Stimulated activated CD4-positive, alpha-beta T cell treated with anti-CD3 and anti-CD28 coated beads, Interleukin-12 subunit alpha, Interleukin-12 subunit beta, amount 100 ng/mL, for 4 hours (primary cell): ENCODE results near the gene OBP2A.
"Not testable (repeated sequence)": the region's sequence is repeated elsewhere in the genome, so short reads cannot be mapped to it uniquely, and the experiment has no call there.

Experiments used
- DNase-seq: peaks from one replicate; pipeline ENCODE4 v3.0.0-alpha.2; 2020

OBP2A gene

DNA sequence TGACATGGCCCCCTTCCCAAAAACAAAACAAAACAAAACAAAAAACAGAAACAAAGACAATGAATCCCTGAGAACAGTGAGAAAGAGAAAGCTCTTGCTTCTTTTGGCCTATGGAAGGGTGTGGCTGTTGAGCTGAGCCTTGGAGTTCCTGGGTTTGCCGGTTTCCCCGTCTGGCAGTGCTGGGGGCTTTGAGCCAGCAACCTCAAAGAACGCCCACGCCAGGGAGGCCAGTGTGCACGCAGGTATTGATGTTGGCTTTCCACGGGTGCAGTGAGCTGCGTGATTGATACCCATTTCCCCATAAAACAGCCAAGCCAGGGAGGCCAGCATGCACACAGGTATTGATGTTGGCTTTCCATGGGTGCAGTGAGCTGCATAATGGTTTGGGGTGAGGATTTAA, 33.0 kb upstream of the OBP2A start:
- DNase-seq, result no peak

DNA sequence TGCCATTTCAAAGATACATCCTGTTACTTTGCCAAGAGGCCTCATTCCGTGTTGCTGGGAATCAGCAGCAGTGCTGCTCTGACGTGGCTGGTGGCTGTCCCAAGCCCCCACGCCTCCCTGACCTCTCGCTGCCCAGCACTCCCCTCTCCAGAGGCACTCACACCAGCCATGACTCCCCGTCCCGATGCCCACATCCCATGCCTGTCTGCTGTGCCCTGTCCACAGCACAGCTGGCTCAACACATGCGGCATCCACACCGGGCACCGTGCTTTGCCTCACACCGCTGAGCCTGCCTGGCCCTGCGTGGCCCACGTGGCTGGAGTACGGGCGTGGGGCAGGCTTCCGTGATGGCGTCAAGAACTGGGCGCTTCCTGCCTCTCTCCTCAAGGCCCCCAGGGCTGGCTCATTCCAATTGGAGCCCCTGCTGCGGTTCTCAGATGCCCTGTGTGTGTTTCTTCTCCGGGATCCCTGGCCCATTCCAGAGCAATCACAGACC, 32.5 kb upstream of the OBP2A start:
- DNase-seq, result no peak

DNA sequence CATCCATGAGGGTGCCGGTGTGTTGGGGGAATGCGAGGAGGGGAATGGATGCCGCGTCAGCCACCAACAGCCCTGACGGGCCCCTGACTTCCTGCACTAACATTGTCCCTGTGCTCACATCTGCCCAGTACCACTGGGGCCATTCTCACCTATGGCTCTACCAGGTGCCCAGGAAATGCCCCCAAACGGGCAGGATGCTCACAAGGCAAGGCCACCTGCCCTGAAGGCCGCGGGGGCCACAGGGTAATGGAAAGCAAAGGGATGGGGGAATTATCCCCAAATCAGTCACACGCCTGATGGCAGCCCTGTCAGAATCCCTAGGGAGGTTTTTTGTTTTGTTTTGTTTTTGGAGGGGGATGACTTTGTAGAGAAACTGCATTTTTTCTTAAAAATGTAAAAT, 32.0 kb upstream of the OBP2A start:
- not testable (repeated sequence) for DNase-seq

DNA sequence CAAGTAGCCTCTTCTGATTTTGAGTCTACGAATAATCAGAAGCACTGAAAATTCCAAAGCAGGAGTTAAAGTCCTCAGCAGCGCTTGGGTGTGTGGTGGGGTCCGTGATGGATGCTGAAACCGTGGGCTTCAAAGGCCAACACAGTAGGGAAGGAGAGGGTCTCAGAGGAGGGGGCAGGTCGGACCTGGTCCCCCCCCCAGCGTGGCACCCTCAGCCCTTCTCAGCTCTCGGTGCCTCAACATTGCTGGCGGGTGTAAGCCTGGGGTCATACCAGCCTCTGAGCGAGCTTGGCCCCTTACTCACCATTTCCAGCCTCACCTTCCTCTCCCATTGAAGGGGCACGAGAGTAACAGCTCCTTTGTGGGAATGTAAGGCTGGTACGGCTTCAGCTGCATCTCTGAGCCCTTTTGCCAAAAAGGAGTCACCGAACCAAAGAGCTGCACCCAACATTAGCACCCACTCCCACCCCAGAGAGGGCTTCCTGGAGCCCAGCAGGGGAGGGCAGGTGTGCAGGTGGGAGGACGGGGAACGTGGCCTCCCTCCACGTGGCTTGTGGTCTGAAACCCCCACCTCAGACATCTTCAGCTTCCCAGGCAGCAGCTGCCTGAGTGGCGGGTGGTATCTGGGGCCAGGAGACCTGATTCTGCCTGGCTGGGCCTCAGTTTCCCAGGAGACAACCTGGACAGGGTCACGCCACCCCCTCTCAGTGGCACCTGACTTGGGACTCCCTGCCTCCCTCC, 31.4 kb upstream of the OBP2A start:
- DNase-seq, result no peak

DNA sequence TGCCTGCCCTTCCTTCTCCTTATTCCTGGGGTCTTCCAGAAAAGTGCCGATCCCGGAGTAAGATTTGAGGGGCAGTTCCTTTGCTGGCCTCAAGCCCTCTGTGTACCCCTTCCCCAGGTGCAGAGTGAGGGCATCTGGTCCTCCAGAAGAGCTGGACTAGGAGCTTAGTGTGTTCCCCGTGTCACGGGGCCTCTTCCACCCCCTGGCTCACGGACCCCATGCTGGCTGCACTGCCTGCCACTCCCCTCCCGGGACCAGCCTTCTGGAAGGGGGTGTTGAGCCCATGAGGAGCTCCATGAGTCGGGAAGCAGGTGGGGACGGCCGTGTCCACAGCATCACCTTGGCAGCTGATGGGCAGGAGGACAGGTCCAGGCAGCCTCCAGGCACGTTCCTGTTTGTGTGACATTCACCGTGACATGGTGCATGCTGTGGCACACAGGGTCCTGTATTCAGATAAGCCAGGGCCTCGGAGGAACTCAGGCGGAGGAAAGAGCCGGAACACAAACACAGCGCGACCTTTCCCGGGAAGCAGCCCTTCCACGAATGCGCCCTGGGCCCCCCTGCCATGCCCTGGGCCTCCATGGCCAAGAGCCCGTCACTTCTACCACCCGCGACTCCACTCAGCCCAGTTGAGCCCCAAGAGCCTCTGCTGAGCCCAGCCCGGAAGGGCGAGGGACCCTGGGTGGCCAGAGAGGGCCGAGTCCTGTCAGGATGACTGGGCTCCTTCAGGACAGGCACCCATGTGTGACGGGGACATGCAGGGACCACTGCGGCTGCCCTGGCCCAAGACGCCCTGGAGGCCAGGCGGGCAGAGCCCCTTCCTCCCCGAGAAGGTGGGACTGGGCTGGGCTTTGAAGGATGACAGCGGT, 30.6 kb upstream of the OBP2A start:
- no peak for DNase-seq

- DNase-seq, result no peak
Observed at GRCh38 chr9:135516132-135516860, 29.6 kb upstream of the OBP2A start.

- no peak for DNase-seq
Observed at GRCh38 chr9:135517407-135517822, 28.5 kb upstream of the OBP2A start.

- DNase-seq, result no peak
Observed at GRCh38 chr9:135519179-135519971, 26.6 kb upstream of the OBP2A start.

- DNase-seq, result no peak
Observed at GRCh38 chr9:135520916-135521607, 24.9 kb upstream of the OBP2A start, which contains the start of gene LCN1. LCN1 (plus strand) TSS chr9:135521440; CDS start chr9:135521498, 58 bp downstream.

DNA sequence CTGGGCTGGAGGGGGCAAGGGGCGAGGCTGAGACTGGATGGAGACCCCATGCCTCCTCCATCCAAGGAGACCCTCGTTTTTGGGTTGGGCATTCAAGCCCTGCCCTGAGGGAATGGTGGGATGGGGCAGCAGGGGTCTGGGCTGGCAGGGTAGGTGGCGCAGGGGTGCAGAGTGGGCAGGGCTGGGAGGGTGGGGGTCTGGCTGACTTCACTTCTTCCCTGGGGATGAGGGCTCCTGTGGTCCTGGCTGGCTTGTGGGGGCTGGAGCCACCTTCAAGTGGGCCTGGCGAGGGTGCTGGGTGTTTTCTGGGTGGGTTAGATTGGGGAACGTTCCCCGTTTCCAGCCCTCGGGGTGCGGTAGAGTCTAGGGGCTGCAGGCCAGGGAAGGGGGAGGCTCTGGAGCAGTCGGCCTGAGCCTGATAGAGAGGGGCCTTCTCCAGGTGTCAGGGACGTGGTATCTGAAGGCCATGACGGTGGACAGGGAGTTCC, 24.3 kb upstream of the OBP2A start:
- DNase-seq, result no peak

DNA sequence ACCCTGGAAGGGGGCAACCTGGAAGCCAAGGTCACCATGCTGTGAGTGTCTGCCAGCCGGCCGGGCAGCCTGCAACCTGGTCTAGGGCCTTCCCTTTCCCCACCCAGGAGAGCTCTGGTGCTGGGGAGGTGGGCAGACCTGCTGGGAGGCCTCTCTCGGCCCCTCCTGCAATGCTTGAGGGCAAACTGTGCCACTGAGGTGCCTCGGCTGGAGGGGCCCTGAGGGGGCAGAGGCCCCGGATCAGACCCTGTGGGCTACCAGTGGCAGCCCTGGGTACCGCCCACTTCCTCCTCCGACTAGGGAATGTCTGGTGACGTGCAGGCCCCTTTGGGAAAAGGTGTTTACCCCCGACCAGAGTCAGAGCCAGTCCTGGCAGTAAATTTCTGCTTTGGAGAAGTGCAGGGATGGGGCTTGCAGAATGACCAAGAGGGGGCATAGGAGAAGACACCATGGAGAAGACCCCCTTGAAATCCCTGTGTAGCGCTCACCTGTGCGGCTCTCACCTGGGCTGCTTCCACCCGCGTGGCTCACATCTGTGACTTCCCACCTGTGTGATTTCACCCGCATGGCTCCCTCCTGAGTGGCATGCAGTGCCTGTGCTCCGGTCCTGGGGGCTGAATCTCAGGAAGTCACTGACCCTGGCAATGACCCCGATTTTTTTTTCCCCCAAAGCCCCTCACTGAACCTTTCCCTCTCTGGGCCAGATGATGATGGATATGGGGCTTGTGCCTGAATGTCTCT, 23.6 kb upstream of the OBP2A start:
- DNase-seq, result no peak

DNA sequence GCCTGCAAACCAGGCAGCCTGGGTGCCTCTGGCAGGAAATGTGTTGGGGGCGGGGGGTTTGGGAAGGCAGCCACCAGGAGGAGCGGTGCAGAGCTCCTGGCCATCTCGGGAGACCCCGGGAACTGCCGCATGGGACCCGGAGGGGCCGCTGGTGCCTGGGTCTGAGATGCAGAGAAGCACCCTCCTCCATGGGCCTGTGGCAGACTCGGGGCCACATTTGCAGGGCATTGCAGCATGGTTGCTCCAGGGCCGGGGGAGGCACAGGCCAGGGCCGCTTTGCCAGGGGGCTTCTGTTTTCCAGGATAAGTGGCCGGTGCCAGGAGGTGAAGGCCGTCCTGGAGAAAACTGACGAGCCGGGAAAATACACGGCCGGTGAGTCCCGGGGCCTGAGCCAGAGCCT, 23.0 kb upstream of the OBP2A start:
- DNase-seq, result no peak

DNA sequence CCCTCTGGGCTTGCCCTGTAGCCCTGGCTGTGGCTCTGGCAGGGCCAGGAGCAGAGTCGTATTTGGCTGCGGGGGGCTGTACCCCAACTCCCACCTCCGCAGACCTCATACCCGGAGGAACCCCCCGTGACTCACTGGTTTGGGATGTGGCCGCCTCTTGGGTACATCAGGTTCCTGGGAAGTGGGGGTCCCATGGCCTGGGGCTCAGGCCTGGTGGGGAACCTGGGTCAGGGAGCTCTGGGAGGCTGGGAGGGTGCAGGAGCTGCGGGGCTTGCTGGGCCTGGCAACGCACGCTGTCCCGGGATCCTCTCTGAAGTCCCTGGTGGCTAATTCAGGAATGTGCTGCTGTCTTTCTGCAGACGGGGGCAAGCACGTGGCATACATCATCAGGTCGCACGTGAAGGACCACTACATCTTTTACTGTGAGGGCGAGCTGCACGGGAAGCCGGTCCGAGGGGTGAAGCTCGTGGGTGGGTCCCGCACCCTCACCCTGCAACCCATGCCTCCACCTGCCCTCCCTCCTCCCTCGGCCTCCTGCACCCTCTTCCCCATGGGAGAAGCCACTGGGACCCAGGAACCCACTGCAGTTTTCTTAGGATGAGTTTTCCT, 22.3 kb upstream of the OBP2A start:
- DNase-seq, result no peak

- no peak for DNase-seq
Observed at GRCh38 chr9:135524130-135524861, 21.6 kb upstream of the OBP2A start.

- DNase-seq, result no peak
Observed at GRCh38 chr9:135525241-135526088, 20.5 kb upstream of the OBP2A start.

DNA sequence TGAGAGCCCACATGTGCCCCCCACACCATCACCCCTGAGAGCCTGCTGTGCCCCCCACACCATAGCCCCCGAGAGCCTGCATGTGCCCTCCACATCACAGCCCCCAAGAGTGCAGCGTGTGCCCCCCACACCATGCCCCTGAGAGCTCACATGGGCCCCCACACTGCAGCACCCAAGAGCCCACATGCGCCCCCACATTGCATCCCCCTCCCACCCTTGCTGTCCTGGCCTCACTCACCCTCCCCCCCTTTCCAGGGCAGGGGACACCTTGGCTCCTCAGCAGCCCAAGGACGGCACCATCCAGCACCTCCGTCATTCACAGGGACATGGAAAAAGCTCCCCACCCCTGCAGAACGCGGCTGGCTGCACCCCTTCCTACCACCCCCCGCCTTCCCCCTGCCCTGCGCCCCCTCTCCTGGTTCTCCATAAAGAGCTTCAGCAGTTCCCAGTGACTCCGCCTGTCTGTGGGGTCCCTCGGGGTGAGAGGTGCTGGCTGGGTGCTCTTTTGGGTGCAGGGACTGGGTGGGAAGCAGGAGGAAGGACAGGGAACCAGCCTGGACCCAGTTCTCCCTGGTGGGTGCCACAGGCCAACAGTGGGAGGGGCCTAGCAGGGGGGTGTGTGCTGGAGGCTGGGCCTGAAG, 19.7 kb upstream of the OBP2A start:
- DNase-seq, result no peak

DNA sequence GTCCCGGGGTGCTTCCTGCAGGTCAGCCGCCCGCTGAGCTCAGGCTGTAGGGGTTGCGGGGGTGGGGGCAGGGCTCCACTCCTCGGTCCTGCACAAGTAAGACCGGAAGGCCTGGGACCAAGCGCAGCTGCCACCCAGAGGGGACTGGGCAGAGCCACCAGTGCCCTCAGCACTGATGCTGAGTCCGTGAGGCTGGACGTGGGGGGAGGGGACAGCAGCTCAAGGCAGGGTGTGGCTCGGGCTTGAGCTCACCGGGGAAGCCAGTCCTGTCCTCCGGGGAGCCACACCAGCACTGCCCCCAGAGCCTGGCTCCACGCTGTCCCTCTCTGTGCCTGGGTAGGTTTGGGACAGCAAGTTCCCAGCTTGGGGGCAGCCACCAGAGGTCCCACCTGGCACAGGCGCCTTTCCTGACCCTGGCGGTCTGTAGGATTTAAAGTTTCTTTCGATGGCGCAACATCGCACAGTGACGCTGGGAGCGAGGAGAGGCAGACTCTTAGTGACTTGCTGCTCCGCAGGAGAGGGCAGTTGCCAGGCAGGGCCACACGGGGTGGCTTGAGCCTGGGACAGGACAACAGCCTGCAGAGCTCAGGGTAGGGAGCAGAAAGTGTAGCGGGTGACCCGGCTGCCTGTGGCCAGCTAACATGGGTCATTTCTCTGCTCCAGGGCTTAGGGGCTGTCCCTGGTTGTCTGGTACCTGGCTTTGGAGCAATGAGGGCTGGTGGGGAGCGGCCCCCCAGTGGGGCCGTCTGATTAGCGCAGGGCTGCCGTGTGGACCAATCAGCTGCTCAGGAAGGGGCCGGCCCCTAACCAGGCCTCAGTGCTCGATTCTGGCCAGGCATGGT, 19.0 kb upstream of the OBP2A start:
- no peak for DNase-seq
